Measurements from ENCODE around the gene MED16.
"Not testable (repeated sequence)": the region's sequence is repeated elsewhere in the genome, so short reads cannot be mapped to it uniquely, and the experiment has no call there.

- TF ChIP-seq POLR2A (IDR thresholded peaks at IDR 0.05; ENCODE audit: extremely low read depth, insufficient read length); CTCF (IDR thresholded peaks at IDR 0.05; ENCODE audit: low read depth, low read length); MAX (IDR thresholded peaks at IDR 0.05; ENCODE audit: low read depth, low read length); MYC (IDR thresholded peaks at IDR 0.05; ENCODE audit: low read depth, low read length): not testable (repeated sequence)
Observed at GRCh38 chr19:820212-820611, 72.8 kb downstream of the MED16 start.

Measured in NB4 (cell line).